NCI-H345 treated with DMSO at 0.1 percent for 48 hours (cell line): ENCODE measurements around the gene MEGF6.

Experiments used
- DNase-seq: peaks from one replicate; lab custom pipeline; 2025; ENCODE audit not compliant: unreplicated experiment; lab: John Stamatoyannopoulos, UW

MEGF6 gene

DNA sequence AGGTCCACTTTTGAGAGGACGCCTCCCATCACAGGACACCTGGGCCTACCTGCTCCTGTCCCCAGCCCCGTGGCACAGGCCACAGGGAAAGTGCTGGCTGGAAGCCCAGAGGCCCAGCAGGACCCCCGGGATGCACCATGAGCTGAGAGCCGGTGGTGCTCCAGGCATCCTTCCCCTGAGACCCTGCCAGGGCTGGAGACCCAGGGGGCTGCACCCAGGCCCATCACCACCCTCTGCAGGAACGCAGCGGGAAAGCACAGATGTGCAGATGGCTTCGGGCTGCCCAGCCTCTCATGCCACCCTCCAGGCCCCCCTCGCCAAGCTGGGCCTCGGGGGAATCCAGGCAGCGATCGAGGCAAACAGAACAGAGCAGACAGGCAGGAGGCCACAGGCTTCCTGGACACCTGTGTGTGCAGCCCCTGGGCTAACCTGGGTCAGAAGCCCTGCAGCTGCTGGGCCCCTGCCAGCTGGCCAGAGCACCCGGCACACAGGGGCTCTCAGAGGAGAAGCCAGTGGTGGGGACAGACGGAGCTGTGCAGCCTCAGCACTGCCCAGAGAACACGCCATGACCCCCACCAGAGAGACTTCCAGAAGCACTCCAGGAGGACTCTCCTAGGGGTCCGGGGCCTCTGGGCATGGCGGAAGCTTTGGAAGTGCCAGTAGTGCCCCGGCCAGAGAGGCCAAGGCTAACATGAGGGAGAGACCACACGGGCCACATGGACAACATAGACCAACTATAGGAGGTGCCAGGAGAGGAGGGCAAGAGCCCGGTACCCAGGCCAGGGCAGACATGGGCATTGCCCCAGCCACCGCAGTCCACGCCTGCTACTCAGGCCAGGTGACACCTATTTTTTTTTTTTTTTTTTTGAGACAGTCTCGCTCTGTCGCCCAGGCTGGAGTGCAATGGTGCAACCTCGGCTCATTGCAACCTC, 85.5 kb downstream of the MEGF6 start:
- peak; percentile 51 for DNase-seq

DNA sequence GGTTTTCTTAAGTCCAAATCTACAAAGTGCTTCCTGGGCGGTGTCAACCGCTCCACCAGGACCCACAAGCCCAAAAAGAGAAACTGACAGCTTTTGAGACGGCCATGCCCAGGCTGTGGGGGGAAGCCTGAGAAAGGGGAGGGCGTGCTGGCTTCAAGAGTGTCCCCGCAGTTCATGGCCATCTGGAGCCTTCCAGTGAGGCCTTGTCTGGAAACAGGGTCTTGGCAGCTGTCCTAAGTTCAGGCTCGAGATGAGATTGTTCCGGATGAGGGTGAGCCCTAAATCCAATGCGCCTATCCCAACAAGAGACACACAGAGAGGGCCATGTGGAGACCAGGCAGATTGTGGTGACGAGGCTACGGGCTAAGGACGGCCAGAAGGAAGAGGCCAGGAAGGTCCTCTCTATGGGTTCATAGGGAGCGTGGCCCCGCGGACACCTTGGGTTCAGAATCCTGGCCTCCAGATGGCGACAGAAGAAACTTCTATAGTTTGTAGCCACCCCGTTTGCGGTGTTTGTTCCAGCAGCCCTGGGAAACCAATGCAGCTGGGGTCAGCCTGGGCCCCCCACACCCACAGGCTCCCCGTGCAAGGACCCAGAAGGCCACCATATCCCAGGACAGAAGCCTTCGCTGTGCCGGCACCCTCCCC, 86.6 kb downstream of the MEGF6 start:
- DNase-seq: no peak

DNA sequence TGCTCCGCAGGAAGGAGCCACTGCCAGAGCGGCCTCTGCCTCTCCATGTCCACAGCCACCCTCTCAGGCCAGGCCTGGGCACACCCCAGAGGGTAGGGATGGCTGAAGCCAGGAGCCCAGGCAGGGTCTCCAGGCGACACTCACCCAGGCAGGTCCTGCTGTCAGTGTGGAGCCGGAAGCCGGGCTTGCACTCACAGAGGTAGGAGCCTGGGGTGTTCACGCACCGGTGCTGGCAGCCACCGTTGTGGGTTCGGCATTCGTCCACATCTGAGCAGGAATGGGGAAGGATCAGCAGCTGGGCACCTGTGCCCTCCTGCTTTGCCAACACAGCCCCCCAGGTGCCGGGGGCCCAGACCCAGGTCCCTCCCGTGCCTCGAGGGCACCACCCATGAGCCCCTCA, 87.3 kb downstream of the MEGF6 start:
- no peak for DNase-seq

DNA sequence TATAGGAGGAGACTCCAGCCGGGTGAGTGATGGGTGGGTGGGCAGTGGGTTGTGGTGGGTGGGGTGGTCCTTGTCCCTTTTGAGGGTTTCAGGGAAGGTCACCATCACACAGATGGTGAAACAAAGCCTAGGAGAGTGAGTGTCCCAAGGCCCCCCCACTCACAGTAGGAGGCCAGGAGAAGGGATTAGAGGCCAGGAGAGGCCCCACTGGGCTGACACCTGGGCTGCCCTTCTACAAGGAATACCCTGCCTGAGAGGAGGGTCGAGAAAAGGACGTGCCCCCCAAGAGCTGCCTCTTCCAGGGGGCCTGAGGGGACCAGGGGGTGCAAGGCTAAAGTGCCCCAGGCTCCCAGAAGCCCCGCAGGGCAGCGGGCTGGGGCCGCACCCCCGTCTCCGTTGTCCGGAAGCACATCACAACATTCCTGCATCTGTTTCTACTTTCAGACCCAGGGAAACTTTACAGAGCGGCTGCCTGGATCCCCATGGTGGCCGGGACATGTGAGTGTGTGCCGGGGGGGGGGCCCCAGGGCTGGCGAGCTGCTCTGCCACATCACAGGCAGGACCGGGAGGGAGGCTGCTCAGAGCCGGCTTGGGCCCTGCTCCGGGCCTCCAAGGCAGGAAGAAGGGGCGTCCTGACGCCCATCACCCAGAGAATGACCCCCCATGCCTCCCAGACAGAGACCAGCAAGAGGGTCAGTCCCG, 88.6 kb downstream of the MEGF6 start:
- no peak for DNase-seq

DNA sequence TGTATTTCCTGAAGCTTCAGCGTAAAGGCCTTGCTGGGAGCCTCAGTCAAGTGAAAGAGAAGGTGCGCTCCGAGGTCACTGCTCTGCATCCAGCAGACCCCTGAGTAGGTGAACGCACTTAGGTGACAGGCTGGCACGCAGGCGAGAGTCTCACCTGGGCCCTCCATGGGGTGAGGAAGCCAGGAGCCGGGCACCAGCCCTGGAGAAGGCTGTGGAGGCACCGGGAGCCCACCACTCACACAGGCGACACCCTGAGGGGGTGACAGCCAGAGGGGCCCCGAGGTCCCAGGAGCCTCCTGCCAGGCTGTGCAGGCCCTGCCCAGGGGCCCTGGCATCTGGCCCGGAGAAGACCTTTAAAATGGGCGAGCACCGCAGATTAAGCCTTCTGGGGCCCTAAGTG, 89.2 kb downstream of the MEGF6 start:
- no peak for DNase-seq

DNA sequence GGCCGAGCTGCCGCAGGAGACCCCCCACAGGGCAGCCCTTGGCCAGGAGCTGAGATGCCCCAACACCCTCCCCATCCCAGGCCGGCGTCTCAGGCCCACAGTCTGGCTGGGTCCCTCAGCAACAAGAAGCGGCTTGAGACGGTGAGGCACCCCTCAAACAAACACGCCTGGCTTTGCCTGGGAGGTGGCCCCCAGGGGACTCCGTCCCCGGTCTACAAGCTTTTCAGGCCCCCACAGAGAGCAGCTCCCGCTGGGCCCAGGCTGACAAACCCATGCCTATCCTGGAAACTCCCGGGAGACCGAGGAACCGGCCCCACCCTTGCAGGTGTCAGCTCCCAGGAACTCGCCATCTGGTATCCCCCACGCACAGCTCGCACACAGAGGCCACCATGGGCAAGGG, 89.9 kb downstream of the MEGF6 start:
- DNase-seq: no peak

DNA sequence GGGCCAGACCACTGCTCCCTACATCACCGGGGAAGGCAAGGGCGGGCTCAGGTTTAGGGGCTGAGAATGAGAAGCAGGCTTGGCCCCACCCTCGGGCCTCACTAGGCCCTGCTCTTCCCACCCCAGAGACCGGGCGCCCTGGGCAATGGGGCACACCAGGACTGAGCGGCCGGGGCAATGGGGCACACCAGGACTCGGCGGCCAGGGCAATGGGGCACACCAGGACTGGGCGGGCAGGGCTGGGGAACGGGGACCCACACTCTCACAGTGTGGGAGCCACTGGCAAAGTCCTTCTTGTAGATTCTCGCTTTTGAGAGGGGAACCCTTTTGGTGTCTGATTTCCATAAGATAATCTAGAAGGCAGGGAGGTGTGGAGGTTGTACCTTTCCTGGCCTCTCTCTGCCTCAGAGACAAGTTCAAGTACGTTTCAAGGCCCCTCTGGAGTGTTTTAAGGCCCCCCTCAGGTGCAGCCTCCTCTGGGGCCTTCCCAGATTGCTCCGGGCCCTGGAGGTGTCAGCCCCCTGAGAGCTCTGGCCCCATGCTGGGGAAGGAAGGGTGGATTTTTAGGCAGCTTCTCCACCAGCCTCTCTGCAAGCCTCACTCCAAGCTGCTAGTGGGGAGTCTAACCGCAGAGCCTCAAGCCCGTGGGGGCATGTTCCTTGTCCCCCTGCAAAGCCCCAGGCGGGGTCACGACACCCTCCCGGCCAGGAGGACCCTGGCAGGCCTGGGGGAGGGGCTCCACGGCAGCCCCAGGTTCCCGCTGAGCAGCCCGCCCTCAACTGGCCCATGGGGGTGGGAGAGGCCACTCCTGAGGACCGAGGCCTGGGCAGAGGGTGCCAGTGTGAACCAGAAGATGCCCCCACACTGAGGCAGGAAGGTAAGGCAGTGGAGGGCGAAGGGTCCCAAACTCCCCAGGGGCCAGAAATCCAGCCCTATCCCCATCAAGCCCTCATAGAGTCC, 90.6 kb downstream of the MEGF6 start:
- DNase-seq: no peak

DNA sequence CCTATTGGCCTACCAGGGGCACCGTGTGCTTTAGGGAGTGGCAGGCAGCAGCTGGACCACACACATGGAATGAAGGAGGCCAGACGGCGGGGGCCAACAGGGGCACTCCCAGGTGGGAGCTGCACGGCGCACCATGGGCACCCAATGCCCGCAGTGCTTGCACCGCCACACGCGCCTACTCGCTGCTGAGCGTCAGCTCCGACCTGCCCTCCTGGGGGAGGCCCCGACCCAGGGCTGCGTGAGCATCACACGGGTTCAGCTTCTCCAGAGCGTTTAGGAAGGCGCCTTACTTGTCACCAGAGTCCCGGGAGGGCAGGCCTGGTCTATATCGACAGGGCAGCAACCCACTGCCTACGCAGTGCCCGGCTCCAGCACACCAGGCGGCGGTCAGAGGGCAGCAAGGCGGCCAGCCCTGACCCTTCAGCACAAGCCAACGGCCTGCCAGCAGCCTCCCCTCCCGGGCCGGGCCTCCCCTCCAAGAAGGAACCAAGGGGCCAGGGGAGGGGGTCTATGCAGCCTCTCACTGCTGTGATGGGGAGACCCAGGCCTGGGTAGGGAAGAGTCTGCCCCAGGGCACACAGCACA, 91.9 kb downstream of the MEGF6 start:
- no peak for DNase-seq

DNA sequence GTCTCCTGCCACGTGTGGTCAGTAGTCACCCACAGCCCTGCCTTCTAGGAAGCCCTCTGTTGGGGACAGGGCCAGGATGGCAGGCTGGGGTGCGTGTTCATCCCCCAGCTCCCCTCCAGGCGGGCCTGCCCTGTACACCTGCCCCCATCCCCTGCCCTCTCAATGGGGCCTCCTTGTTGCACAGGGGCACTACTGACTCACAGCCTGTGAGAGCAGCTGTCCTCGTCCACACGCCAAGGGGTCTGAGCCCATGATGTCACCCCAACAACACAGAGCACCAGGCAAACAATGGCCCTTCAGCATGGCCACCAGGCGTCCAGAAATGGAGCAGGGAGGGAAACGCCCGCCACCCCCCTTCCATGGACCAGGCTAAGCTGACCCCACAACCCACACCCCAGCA, 92.6 kb downstream of the MEGF6 start:
- DNase-seq: no peak

DNA sequence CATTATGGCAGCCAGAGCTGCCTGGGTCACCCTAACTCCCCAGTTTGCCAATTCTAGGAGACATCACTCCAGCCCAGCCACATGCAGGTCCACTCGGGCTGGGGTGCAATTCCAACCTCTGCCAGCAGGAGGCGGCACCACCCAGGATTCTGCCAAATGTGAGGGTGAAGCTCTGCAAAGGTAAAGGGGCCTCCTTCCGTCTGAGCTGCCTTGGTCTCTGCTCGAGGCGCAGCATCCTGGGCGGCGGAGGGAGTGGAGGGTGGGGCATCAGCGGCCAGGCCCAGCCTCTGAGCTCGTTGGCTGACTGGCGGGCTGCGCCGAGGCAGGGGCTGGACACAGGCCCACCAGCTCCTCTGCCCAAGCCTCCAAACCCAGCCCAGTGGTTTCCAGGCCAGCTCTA, 93.1 kb downstream of the MEGF6 start:
- no peak for DNase-seq

DNA sequence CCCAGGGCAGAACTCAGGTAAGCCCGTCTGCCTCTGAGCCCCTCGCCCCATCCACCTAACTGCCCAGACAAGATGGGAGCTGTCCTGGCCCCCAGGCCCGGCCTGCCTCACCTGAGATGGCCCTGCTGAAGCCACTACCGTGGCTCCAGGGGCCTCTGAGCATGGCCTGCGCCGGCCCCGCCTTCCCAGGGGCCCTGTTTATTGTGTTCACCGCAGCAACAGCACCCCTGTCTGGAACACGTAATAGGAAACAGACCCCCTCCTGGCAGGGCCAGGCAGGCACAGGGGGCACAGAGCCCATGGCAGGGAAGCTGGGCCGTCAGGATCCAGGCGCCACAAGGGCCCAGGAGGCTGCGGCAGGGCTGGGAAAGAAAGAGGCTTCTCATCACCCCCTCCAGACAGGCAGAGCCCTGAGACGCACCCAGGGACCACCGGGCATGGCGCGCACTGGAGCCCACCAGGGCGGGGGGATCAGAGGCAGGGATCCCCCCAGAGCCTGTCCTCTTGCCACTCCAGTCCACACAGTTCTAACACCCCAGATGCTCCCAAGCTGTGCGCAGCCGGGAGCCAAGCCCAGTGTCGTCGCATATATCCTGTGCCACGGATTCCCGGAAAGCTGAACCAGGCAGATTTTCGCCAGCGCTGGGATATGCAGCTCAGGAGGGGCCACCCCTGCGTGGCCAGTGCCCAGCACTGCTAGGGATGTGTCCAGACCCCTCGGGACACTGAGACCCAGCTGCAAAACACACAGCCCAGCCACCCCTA, 94.2 kb downstream of the MEGF6 start:
- DNase-seq: no peak

DNA sequence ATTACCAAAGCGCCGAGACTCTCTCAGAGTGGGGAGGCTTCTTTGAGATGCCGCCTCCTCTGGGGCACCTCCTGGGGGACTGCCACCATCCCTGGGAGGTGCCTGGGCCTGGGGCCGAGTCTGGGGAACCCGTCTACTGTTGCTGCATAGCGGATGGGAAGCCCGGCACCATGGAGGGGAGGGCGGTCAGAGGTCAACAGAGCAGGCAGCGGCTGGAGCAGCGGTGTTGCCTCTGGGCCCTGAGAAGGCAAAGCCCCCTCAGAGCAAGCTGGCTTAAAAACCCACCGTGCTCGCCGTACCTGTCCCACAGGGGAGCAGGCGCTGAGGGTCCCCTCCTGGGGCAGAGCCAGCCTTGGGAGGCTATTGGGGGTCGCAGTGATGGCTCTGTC, 94.8 kb downstream of the MEGF6 start:
- no peak for DNase-seq

DNA sequence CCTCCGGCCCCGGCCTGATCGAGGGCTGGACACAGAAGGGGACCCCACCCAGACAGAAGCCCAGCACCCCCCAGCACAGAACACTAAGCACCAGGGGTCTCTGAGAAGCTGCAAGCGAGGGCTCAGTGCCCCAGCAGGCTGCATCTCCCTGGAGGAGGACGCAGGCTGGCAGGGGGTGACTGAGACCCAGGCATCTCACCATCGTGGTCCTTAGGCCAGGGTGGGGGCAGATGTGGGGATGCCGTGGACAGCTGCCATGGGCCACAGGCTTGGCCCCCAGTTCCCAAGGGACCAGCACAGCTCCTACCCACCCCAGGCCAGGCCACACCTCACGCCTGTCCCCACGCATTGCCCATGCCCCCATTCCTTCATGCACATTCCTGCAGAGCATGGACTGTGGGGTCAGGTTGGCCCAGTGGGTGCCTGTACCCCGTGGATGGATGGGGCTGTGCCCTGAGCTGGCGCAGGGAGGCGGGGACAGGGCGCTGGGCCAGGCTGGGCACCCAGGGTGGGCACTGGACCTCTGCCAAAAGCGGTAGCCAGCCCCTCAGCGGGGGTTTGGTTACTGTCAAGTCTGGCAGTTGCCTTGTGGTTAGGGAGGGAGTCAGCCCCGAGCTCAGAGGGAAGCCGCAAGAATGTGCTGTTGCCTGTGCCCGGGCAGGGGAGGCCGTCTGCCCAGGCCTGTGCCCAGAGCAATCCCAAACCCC, 95.4 kb downstream of the MEGF6 start:
- DNase-seq: peak; percentile 66

DNA sequence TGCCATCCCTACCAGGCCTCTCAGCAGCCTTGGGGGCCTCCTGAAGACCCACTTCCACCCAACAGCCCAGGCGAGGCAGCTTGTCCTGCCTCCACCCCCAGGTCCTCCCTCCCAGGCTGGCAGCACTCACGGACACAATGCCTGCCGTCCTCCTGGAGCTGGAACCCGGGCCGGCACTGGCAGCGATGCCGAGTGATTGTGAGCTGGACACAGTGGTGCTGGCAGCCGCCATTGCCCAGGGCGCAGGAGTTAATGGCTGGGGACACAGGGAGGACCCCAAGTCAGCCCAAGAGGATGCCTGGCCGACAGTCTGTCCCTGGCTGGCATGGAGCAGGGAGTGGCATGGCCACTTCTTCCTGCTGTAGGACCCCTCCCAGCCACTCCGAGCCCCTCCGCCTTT, 96.0 kb downstream of the MEGF6 start:
- DNase-seq: no peak

DNA sequence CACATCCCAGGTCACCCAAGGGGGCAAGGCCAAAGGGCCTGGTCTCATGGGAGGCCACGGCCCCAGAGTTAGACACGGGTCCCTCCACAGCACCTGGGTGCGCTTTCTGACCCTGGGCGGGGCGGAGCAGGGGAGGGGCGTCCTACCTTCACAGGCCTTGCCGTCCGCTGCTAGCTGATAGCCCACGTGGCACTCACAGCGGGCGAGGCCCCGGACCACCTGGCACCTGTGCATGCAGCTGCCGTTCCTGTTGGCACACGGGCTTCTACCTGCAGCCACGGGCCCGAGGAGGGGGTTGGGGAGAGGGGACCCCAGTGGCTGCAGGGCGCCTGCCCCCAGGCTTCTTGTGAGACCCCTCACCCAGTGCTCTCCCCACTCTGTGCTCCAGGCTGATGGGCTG, 96.9 kb downstream of the MEGF6 start:
- peak; percentile 62 for DNase-seq

DNA sequence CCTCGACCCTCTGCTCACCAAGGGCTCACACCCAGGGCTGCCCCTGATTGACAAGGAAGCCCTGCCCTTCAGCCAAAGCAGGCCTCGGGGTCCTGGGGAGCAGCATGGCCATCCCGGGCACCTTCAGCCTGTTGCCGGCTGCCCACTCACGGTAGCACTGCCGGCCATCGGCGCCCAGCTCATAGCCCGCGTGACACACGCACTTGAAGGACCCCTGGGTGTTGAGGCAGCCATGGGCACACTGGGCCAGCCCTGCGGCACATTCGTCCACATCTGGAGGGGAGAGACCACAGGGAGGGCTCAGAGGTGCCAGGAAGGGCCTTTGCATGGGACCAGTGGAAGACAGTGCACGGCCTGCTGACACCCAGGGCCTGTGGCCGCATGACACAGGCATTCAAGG, 99.5 kb downstream of the MEGF6 start:
- DNase-seq: no peak

DNA sequence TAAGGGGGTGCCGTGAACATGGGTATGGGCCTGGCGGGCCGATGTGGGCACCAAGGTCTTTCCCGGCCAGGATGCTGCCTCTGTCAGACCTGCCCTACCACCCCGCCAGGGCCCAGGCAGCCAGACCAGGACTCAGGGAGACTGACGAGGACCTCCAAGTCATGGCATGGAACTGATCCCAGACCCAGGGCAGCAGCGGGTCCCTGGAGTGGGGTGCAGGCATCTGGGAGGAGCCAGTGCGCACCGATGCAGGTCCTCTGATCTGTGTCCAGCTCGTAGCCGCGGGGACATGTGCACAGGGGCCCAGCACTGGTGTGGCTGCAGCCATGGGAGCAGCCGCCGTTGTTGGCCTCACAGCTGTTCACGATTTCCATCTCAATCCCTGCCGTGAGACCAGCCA, 100.0 kb downstream of the MEGF6 start:
- no peak for DNase-seq

DNA sequence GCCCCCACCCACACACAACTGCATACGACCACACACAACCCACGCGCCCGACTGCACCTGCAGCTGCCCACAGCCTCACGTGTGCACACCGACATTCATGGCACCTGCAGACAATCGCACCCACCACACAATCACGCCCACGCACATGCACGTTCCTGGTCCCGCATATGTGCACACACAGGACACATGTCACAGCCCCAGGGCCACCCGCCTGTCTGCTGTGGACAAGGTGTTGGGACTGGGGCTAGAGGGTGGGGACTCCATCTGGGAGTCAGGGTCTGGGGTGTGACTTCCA, 100.4 kb downstream of the MEGF6 start:
- no peak for DNase-seq
